Measurements from ENCODE around the gene KCNC1.

DNA sequence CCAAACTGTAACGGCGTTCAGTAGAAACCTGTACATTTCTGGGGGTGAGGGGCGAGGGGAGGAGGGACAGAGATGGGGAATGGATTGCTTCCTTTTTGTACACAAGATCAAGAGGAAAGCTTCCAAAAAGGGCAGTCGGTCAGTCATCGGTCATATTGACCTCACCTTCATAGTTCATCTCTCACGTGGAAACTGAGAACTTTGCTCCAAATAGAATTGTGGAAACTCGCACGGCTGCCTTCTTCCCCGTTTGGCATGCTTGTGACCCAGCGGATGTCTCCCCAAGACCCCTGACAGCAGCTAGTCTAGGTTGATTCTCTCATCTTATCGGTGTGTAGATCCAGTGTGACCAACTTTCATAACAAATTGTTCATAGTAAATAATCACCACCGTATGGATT is 47.6 kb downstream of the KCNC1 start:
- no peak for TF ChIP-seq EZH2 (IDR thresholded peaks at IDR 0.05)
- no peak for TF ChIP-seq POLR2AphosphoS5 (IDR thresholded peaks at IDR 0.05; ENCODE audit: borderline replicate concordance, low read depth, low read length)

All from SK-N-MC (cell line).